Measurements from ENCODE around the gene JKAMP. TPM values are rescaled to one million over a fixed set of nuclear protein-coding genes. Genes with fewer than 3 reads are reported as not detected.
A peak's percentile ranks its signal among the peaks of the same experiment; 100 is the strongest.

JKAMP gene
- total and polyA plus RNA-seq, 8 donors = 11.7 to 120 (median 42.9) TPM

GRCh38 chr14:59481871-59482540, 2.3 kb upstream of the JKAMP start:
- intact Hi-C loops (cut with DNase I; ENCODE audit: low total_unique reads) = no loop called here
- Histone ChIP-seq H3K9me3 (no peaks in the 10 kb centered on the region), H3K36me3 (peaks cover 0 to 15% (median 9%) of the 10 kb centered on the region in 4 donors), H3K4me1 (peaks cover 41 to 62% (median 51%) of the 10 kb centered on the region in 4 donors), H3K4me3 (peak overlapping the region; percentile 75 to 88 (median 85)), H3K27me3 (no peaks in the 10 kb centered on the region), H3K27ac (peak overlapping the region; percentile 21 to 95 (median 93))
- 37 to 57% (median 42%) methylated on average over 2 of the region's 2 CpGs for WGBS, 5 donors
- DNase-seq = peak in 1 of 2 donors; percentile 23
- TF ChIP-seq EP300 (IDR thresholded peaks at IDR 0.05) = no peak
- TF ChIP-seq POLR2AphosphoS5 (IDR thresholded peaks at IDR 0.05) = peak in 1 of 3 donors; percentile 15

GRCh38 chr14:59482541-59483331, 1.6 kb upstream of the JKAMP start:
- intact Hi-C loops (cut with DNase I; ENCODE audit: low total_unique reads) = no loop called here
- peaks cover 0 to 15% (median 10%) of the 10 kb centered on the region in 4 donors for H3K36me3 ChIP-seq
- TF ChIP-seq POLR2A (IDR thresholded peaks at IDR 0.05) (no peak), EP300 (IDR thresholded peaks at IDR 0.05) (no peak), CTCF (IDR thresholded peaks at IDR 0.05) (no peak), POLR2AphosphoS5 (IDR thresholded peaks at IDR 0.05) (no peak)
- 37 to 64% (median 58%) methylated on average over 6 of the region's 6 CpGs for WGBS, 5 donors
- H3K27ac ChIP-seq = peak overlapping the region; percentile 21 to 95 (median 93)
- H3K4me3 ChIP-seq = peak overlapping the region; percentile 75 to 88 (median 85)
- no peaks in the 10 kb centered on the region for H3K9me3 ChIP-seq
- H3K27me3 ChIP-seq = no peaks in the 10 kb centered on the region
- peak in 1 of 2 donors; percentile 44 for DNase-seq
- H3K4me1 ChIP-seq = peaks cover 42 to 67% (median 55%) of the 10 kb centered on the region in 4 donors

GRCh38 chr14:59483363-59483762, 954 bp upstream of the JKAMP start:
- H3K4me3 ChIP-seq = peak overlapping the region; percentile 75 to 88 (median 85)
- H3K9me3 ChIP-seq = no peaks in the 10 kb centered on the region
- TF ChIP-seq EP300 (IDR thresholded peaks at IDR 0.05) (no peak), CTCF (IDR thresholded peaks at IDR 0.05) (no peak), POLR2AphosphoS5 (IDR thresholded peaks at IDR 0.05) (no peak), POLR2A (IDR thresholded peaks at IDR 0.05) (no peak)
- peak overlapping the region; percentile 91 to 96 (median 94) for H3K27ac ChIP-seq
- DNase-seq = no peak
- peaks cover 42 to 70% (median 56%) of the 10 kb centered on the region in 4 donors for H3K4me1 ChIP-seq
- intact Hi-C loops (cut with DNase I; ENCODE audit: low total_unique reads) = no loop called here
- peaks cover 0 to 17% (median 7%) of the 10 kb centered on the region in 4 donors for H3K36me3 ChIP-seq
- H3K27me3 ChIP-seq = no peaks in the 10 kb centered on the region
- WGBS, 5 donors = 1 to 4% (median 2%) methylated on average over 13 to 16 of the region's 16 CpGs

- H3K4me3 ChIP-seq = peak overlapping the region; percentile 75 to 88 (median 85)
- H3K27ac ChIP-seq = peak overlapping the region; percentile 91 to 96 (median 94)
- peaks cover 5 to 22% (median 15%) of the 10 kb centered on the region in 4 donors for H3K36me3 ChIP-seq
- TF ChIP-seq POLR2AphosphoS5 (IDR thresholded peaks at IDR 0.05) (no peak), POLR2A (IDR thresholded peaks at IDR 0.05) (no peak), EP300 (IDR thresholded peaks at IDR 0.05) (no peak), CTCF (IDR thresholded peaks at IDR 0.05) (no peak)
- H3K9me3 ChIP-seq = no peaks in the 10 kb centered on the region
- DNase-seq = no peak
- intact Hi-C loops (cut with DNase I; ENCODE audit: low total_unique reads) = no loop called here
- peaks cover 42 to 75% (median 54%) of the 10 kb centered on the region in 4 donors for H3K4me1 ChIP-seq
- H3K27me3 ChIP-seq = no peaks in the 10 kb centered on the region
- WGBS, 5 donors = 0 to 1% (median 1%) methylated on average over 21 to 32 of the region's 32 CpGs
Measured at GRCh38 chr14:59484639-59485175, 390 bp downstream of the JKAMP start.

All from stomach (tissue), 9 donors.